SK-N-SH (cell line): ENCODE data around the gene KCTD21. TPM values are rescaled to one million over a fixed set of nuclear protein-coding genes. Genes with fewer than 3 reads are reported as not detected.

Experiments
- CTCF ChIA-PET: fragments of 300-600, 350-600 bp; formaldehyde crosslinking; extraction: SDS; loops from one replicate; lab custom pipeline; 2021; lab: Yijun Ruan, JAX
- POLR2A ChIA-PET: fragments of 350-600 bp; sonication (Branson Sonifier 250); formaldehyde crosslinking; extraction: SDS; loops from one replicate; lab custom pipeline; 2020; ENCODE audit warnings: antibody characterized with exemption, inconsistent platforms; lab: Yijun Ruan, JAX
- DNase-seq: peaks from one replicate; pipeline ENCODE4 v3.0.0; 2012
- H2AFZ ChIP-seq: fragments of 200-600 bp; sonication (generic); 2 replicates; pipeline ENCODE4 v1.8.1; 2016; ENCODE audit warnings: antibody characterized with exemption, mild to moderate bottlenecking, low read depth
- H3F3A ChIP-seq: fragments of 200-600 bp; sonication (generic); replicated peaks from 2 replicates; pipeline ENCODE3; 2016; ENCODE audit warnings: antibody characterized with exemption, mild to moderate bottlenecking; ENCODE audit not compliant: insufficient read depth
- H3K27ac ChIP-seq, 2 experiments: fragments of 200-500 bp in 1 of 2; fragments of 200-600 bp in 1 of 2; sonication (Bioruptor generic) in 1 of 2; sonication (generic), shearing (Covaris generic) in 1 of 2; 2 replicates each; pipeline versions ENCODE4 v1.5.1 to v1.6.1; 2014 to 2016; ENCODE audit warnings: low read depth in 2 of 2, inconsistent platforms in 1 of 2, low read length in 1 of 2, mild to moderate bottlenecking in 1 of 2, mixed read lengths in 1 of 2
- H3K27me3 ChIP-seq: fragments of 200-600 bp; sonication (generic), shearing (Covaris generic); 2 replicates; pipeline ENCODE4 v1.6.1; 2016; ENCODE audit warnings: mixed run types; ENCODE audit not compliant: insufficient read depth
- H3K36me3 ChIP-seq, 2 experiments: fragments of 200-500 bp in 1 of 2; fragments of 200-600 bp in 1 of 2; sonication (Bioruptor generic) in 1 of 2; sonication (generic) in 1 of 2; replicated peaks in 1 of 2; 2 replicates each; pipeline versions ENCODE3 to v1.5.1; 2014 to 2016; ENCODE audit warnings: low read length in 1 of 2, mild to moderate bottlenecking in 1 of 2; ENCODE audit not compliant: insufficient read depth in 2 of 2, control insufficient read depth in 1 of 2
- H3K4me1 ChIP-seq, 2 experiments: fragments of 200-500 bp in 1 of 2; fragments of 200-600 bp in 1 of 2; sonication (Bioruptor generic) in 1 of 2; sonication (generic), shearing (Covaris generic) in 1 of 2; 2 replicates each; pipeline versions ENCODE4 v1.5.1 to v1.6.1; 2014 to 2016; ENCODE audit warnings: low read depth in 1 of 2, low read length in 1 of 2, mixed run types in 1 of 2; ENCODE audit not compliant: insufficient read depth in 2 of 2, control insufficient read depth in 1 of 2
- H3K4me2 ChIP-seq: fragments of 200-600 bp; sonication (generic), shearing (Covaris generic); 2 replicates; pipeline ENCODE4 v1.6.1; 2017; ENCODE audit warnings: mixed run types
- H3K4me3 ChIP-seq, 2 experiments: fragments of 200-500 bp in 1 of 2; fragments of 200-600 bp in 1 of 2; sonication (Bioruptor generic) in 1 of 2; sonication (generic), shearing (Covaris generic) in 1 of 2; 2 replicates each; pipeline versions ENCODE4 v1.5.1 to v1.8.1; 2014 to 2016; ENCODE audit warnings: low read depth in 2 of 2, inconsistent platforms in 1 of 2, low read length in 1 of 2, mild to moderate bottlenecking in 1 of 2, mixed read lengths in 1 of 2, moderate library complexity in 1 of 2
- H3K79me2 ChIP-seq: fragments of 200-600 bp; sonication (generic); 2 replicates; pipeline ENCODE4 v1.8.1; 2017; ENCODE audit warnings: mild to moderate bottlenecking; ENCODE audit not compliant: insufficient read depth
- H3K9ac ChIP-seq: fragments of 200-600 bp; sonication (generic); 2 replicates; pipeline ENCODE4 v1.6.1; 2017; ENCODE audit warnings: mixed run types
- H3K9me2 ChIP-seq: fragments of 200-600 bp; sonication (generic); 2 replicates; pipeline ENCODE4 v1.6.1; 2017; ENCODE audit warnings: mixed run types
- H3K9me3 ChIP-seq: fragments of 200-600 bp; sonication (generic); 2 replicates; pipeline ENCODE4 v1.6.1; 2017; ENCODE audit warnings: mixed run types, mild to moderate bottlenecking, moderate library complexity
- H4K20me1 ChIP-seq: fragments of 200-600 bp; sonication (generic); 2 replicates; pipeline ENCODE4 v1.6.1; 2017; ENCODE audit warnings: mild to moderate bottlenecking, mixed run types; ENCODE audit not compliant: insufficient read depth
- CHD2 ChIP-seq: fragments of 150-350 bp; IDR thresholded peaks from 2 replicates; pipeline ENCODE4 v1.6.1; 2018; ENCODE audit warnings: low read length; ENCODE audit not compliant: partially characterized antibody
- CTCF ChIP-seq: fragments of 200-600 bp; sonication (generic); IDR thresholded peaks from 2 replicates; pipeline ENCODE4 v1.6.1; 2017; ENCODE audit warnings: antibody characterized with exemption, mild to moderate bottlenecking, moderate library complexity
- FOSL2 ChIP-seq: IDR thresholded peaks from 2 replicates; pipeline ENCODE4 v1.4.0; 2012; ENCODE audit warnings: low read depth, mild to moderate bottlenecking, moderate library complexity, borderline replicate concordance
- FOXJ3 ChIP-seq: sonication (generic); formaldehyde crosslinking; IDR thresholded peaks from 2 replicates; pipeline ENCODE4 v1.5.1; 2020; ENCODE audit warnings: mild to moderate bottlenecking, missing genetic modification reagents
- FOXM1 ChIP-seq: IDR thresholded peaks from 2 replicates; pipeline ENCODE4 v1.4.0; 2012; ENCODE audit warnings: low read depth, mild to moderate bottlenecking
- GABPA ChIP-seq: IDR thresholded peaks from 2 replicates; pipeline ENCODE4 v1.4.0; 2012; ENCODE audit warnings: low read depth, mild to moderate bottlenecking
- GATA2 ChIP-seq: sonication (generic); formaldehyde crosslinking; IDR thresholded peaks from 2 replicates; pipeline ENCODE4 v1.5.0; 2020; ENCODE audit warnings: mild to moderate bottlenecking, missing genetic modification reagents
- JUND ChIP-seq: IDR thresholded peaks from 2 replicates; pipeline ENCODE4 v1.4.0; 2012
- MXI1 ChIP-seq: IDR thresholded peaks from 2 replicates; pipeline ENCODE4 v1.6.1; 2012; ENCODE audit warnings: mild to moderate bottlenecking, low read depth, low read length, improper control_type of control experiment
- PBX3 ChIP-seq: IDR thresholded peaks from 2 replicates; pipeline ENCODE4; 2012
- REST ChIP-seq: IDR thresholded peaks from 2 replicates; pipeline ENCODE4 v1.6.1; 2012; ENCODE audit warnings: mild to moderate bottlenecking, low read depth, low read length, moderate library complexity
- RXRA ChIP-seq: IDR thresholded peaks from 2 replicates; pipeline ENCODE4 v1.4.0; 2012; ENCODE audit warnings: low read depth, mild to moderate bottlenecking, borderline replicate concordance
- SIN3A ChIP-seq: IDR thresholded peaks from 2 replicates; pipeline ENCODE4 v1.6.1; 2012; ENCODE audit warnings: low read depth, mild to moderate bottlenecking, low read length, moderate library complexity, borderline replicate concordance
- SMC3 ChIP-seq: IDR thresholded peaks from 2 replicates; pipeline ENCODE4 v1.6.1; 2012; ENCODE audit warnings: low read depth, low read length, improper control_type of control experiment
- TAF1 ChIP-seq: IDR thresholded peaks from 2 replicates; pipeline ENCODE4 v1.6.1; 2012; ENCODE audit warnings: low read depth, mild to moderate bottlenecking, low read length, moderate library complexity, borderline replicate concordance
- TEAD4 ChIP-seq: IDR thresholded peaks from 2 replicates; pipeline ENCODE4 v1.4.0; 2012; ENCODE audit warnings: mild to moderate bottlenecking, borderline replicate concordance; ENCODE audit not compliant: insufficient read depth
- USF2 ChIP-seq: fragments of 150-350 bp; IDR thresholded peaks from 2 replicates; pipeline ENCODE4 v1.6.1; 2017; ENCODE audit warnings: antibody characterized with exemption, low read length, low read depth, borderline replicate concordance
- YY1 ChIP-seq: IDR thresholded peaks from 2 replicates; pipeline ENCODE4 v1.4.0; 2012; ENCODE audit warnings: low read depth, mild to moderate bottlenecking
- WGBS: methylation state at CpG from one replicate; pipeline ENCODE4 v1.1.6; 2017; ENCODE audit warnings: low lambda C conversion rate; 5-methylcytosine and 5-hydroxymethylcytosine counted together
- polyA plus RNA-seq, 3 experiments: library from polyadenylated mRNA; depleted of rRNA; stranded (reverse); fragments of >200 nt; gene quantifications; 2 replicates each; pipeline ENCODE4 v1.2.3, GENCODE V29; 2012

KCTD21 gene
- polyA plus RNA-seq, 1 of the 3 experiments (the other 2 are of a cell fraction): 5.0 TPM

- H3K9me2 ChIP-seq: no peaks in the 10 kb centered on the region
- peaks cover 33 to 53% of the 10 kb centered on the region in 2 experiments for H3K36me3 ChIP-seq
- TF ChIP-seq GABPA (no peak), JUND (no peak), REST (no peak), TAF1 (no peak), FOXM1 (no peak), TEAD4 (no peak), CTCF (no peak), RXRA (no peak), SMC3 (no peak), MXI1 (no peak), CHD2 (no peak), FOSL2 (no peak), SIN3A (no peak), YY1 (no peak), FOXJ3 (CRISPR knock-in tag) (no peak), GATA2 (CRISPR knock-in tag) (no peak), USF2 (no peak), PBX3 (no peak)
- 91% methylated on average over 10 of the region's 12 CpGs for WGBS
- H3K27ac ChIP-seq: no peak overlapping the region
- no peak overlapping the region for H3K4me3 ChIP-seq
- H3K4me1 ChIP-seq: no peaks in the 10 kb centered on the region; a peak in 1 of 4 replicates
- POLR2A ChIA-PET: no interaction called here
- H2AFZ ChIP-seq: no peak overlapping the region
- H3K4me2 ChIP-seq: no peak overlapping the region
- H3K9me3 ChIP-seq: no peaks in the 10 kb centered on the region
- H4K20me1 ChIP-seq: peaks cover 6% of the 10 kb centered on the region; the same call in 1 of the 2 replicates
- no peak for DNase-seq
- CTCF ChIA-PET: interaction anchor here (0.6 to 5.1 kb wide), 2 partner anchors 11 to 13 kb away, joined by 3 to 16 read pairs; no protein-coding TSS in a partner anchor
- no peak overlapping the region for H3K9ac ChIP-seq
- no peaks in the 10 kb centered on the region for H3F3A ChIP-seq
- H3K27me3 ChIP-seq: no peaks in the 10 kb centered on the region
- peaks cover 26% of the 10 kb centered on the region for H3K79me2 ChIP-seq
These were observed 26.1 kb upstream of the KCTD21 start for GRCh38 chr11:78214331-78215194.
